IPS-20b (cell line): ENCODE results near the gene MED27.

ENCODE experiments used
- H3K27ac ChIP-seq: one replicate; pipeline ENCODE4 v1.5.1; 2013; ENCODE audit warnings: low read length
- H3K27me3 ChIP-seq: 2 replicates; pipeline ENCODE4 v1.6.1; 2013; ENCODE audit warnings: mild to moderate bottlenecking, low read length, inconsistent platforms; ENCODE audit not compliant: insufficient read depth
- H3K36me3 ChIP-seq: 2 replicates; pipeline ENCODE4 v1.6.1; 2013; ENCODE audit warnings: low read depth, mild to moderate bottlenecking, inconsistent platforms, low read length, moderate library complexity; ENCODE audit not compliant: insufficient read depth
- H3K4me1 ChIP-seq: 2 replicates; pipeline ENCODE4 v1.6.1; 2013; ENCODE audit warnings: mild to moderate bottlenecking, control low read depth, inconsistent platforms, low read length, moderate library complexity; ENCODE audit not compliant: insufficient read depth
- H3K4me3 ChIP-seq: 2 replicates; pipeline ENCODE4 v1.5.1; 2013; ENCODE audit warnings: mild to moderate bottlenecking, low read length, inconsistent platforms
- H3K9ac ChIP-seq: 2 replicates; pipeline ENCODE4 v1.6.1; 2013; ENCODE audit warnings: low read depth, mild to moderate bottlenecking, inconsistent platforms, low read length, moderate library complexity
- H3K9me3 ChIP-seq: 2 replicates; pipeline ENCODE4 v1.6.1; 2013; ENCODE audit warnings: mild to moderate bottlenecking, low read depth, low read length, inconsistent platforms; ENCODE audit not compliant: insufficient read depth

The MED27 gene

GRCh38 chr9:131814707-131815106, 265.0 kb downstream of the MED27 start:
- Histone ChIP-seq H3K27me3 (no peaks in the 10 kb centered on the region), H3K4me3 (no peak overlapping the region), H3K9ac (no peak overlapping the region), H3K27ac (no peak overlapping the region), H3K36me3 (no peaks in the 10 kb centered on the region), H3K9me3 (no peaks in the 10 kb centered on the region), H3K4me1 (no peaks in the 10 kb centered on the region)

GRCh38 chr9:131813116-131813515, 266.6 kb downstream of the MED27 start:
- H3K9ac ChIP-seq = no peak overlapping the region
- no peaks in the 10 kb centered on the region for H3K4me1 ChIP-seq
- H3K27me3 ChIP-seq = no peaks in the 10 kb centered on the region
- no peaks in the 10 kb centered on the region for H3K36me3 ChIP-seq
- H3K9me3 ChIP-seq = no peaks in the 10 kb centered on the region
- no peak overlapping the region for H3K4me3 ChIP-seq
- no peak overlapping the region for H3K27ac ChIP-seq

- H3K36me3 ChIP-seq = no peaks in the 10 kb centered on the region
- H3K9ac ChIP-seq = no peak overlapping the region
- no peaks in the 10 kb centered on the region for H3K27me3 ChIP-seq
- H3K4me1 ChIP-seq = no peaks in the 10 kb centered on the region
- no peak overlapping the region for H3K4me3 ChIP-seq
- H3K27ac ChIP-seq = no peak overlapping the region
- no peaks in the 10 kb centered on the region for H3K9me3 ChIP-seq
These were observed 267.4 kb downstream of the MED27 start for GRCh38 chr9:131812116-131812790.

GRCh38 chr9:131811405-131811804, 268.3 kb downstream of the MED27 start:
- H3K4me1 ChIP-seq = peaks cover 7% of the 10 kb centered on the region

GRCh38 chr9:131810351-131811170, 269.1 kb downstream of the MED27 start:
- Histone ChIP-seq H3K36me3 (no peaks in the 10 kb centered on the region), H3K27me3 (no peaks in the 10 kb centered on the region), H3K9me3 (no peaks in the 10 kb centered on the region), H3K27ac (no peak overlapping the region), H3K4me3 (no peak overlapping the region), H3K9ac (no peak overlapping the region), H3K4me1 (peaks cover 14% of the 10 kb centered on the region)

More at GRCh38 chr9:131811405-131811804, 268.3 kb downstream of the MED27 start:
- H3K36me3 ChIP-seq = no peaks in the 10 kb centered on the region
- H3K9ac ChIP-seq = no peak overlapping the region
- no peak overlapping the region for H3K27ac ChIP-seq
- H3K4me3 ChIP-seq = no peak overlapping the region
- H3K27me3 ChIP-seq = no peaks in the 10 kb centered on the region
- no peaks in the 10 kb centered on the region for H3K9me3 ChIP-seq
